ENCODE results near the gene KLHL29.

The KLHL29 gene

DNA sequence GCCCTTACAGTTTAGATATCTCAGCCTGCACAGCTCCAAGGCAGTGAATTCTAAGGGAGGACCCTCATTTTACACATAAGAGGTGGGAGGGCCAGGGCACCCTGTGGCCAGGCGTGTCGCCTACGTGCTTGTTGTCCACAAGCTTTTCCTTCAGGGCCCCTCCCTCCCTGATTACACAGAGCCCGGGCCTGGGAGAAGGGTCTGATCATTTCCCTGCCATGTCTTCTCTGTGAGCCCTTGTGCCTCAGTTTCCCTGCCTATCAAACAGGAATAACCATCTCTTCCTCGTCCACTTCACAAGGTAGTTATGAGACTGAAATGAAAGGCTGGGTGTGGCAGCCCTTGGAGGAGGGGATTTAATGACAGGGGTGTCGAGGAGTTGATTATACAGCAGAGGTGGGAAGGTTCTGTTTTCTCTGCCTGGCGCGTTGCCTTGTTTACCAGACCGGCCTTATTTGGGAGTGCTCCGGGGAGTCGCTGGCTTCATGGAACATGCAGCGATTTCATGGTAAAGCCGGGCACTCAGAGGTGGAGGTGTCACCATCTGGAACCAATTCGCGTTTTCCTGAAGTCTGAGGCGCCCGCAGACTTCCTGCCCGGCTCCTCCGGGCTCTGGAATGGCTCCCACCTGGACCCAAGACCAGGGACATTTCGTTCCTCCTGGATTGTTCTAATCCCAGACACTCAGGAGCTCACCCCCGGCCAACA is 208.9 kb downstream of the KLHL29 start:
- DNase-seq (ENCODE audit: low read depth in 2 of 2) = no peak

DNA sequence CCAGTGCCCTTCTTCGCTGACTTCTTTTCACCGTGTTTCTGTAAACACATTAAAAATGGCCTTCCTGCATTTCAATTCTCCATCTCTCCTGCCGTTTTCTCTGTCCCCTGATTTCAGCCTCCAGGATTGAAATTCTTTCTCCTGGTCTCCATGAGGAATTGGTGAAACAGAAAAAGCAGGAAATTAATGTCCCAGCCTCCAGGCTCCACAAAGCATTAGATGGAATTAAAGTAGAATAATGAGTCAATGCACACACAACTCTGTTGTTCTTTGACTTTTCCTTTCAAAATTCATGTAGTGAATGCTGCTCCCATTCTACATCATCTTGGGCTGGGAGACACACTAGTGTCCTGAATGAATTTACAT is 209.5 kb downstream of the KLHL29 start:
- no peak for DNase-seq (ENCODE audit: low read depth in 2 of 2)

DNA sequence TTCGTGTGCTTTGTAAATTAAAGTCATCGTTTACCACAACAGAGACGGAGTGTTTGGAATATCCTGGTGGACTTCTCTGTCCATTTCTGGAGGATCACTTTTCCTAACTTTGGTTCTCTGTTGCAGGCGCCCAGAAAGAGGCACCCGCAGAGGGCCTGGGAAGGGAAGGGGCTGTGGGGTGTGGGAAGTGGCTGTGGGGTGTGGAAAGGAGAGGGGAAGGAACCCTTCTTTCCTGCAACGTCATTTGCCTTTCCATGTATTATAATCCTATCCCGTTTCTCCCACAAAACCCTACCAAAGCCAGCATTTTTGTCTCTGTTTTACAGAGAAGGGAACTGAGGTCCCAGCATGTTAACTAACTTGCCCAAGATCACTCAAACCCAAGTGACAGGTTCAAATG is 210.0 kb downstream of the KLHL29 start:
- no peak for DNase-seq (ENCODE audit: low read depth in 2 of 2)

DNA sequence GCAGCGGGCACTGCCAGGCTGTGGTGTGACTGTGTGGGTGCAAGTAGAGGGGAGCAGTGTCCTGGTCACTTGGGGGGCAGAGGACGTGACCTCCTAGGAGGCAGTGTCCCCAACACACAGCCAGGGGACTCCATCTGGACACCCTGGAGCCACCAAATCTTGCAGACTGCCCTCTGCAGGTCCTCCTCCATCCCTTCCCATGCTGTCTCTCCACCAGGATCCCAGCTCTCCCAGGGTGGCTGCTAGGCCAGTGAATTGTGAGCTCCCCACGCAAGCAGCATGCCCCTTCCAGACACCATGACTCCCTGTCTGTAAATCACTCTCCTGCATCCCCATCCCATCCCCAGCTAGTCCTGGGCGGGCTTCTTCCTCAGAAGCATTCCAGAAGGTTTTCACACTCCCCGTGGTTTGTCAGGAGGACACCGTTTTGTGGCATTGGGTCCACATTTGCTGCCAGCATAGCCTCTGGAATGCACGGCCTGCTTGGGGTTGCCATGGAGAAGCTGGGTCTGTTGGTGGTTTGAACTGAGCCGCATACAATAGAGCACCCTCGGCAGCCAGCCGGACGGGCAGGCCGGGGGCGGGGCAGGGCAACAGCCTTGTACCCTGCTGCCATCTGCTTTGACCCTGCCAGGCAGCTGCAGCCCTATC is 210.7 kb downstream of the KLHL29 start:
- no peak for DNase-seq (ENCODE audit: low read depth in 2 of 2)

DNA sequence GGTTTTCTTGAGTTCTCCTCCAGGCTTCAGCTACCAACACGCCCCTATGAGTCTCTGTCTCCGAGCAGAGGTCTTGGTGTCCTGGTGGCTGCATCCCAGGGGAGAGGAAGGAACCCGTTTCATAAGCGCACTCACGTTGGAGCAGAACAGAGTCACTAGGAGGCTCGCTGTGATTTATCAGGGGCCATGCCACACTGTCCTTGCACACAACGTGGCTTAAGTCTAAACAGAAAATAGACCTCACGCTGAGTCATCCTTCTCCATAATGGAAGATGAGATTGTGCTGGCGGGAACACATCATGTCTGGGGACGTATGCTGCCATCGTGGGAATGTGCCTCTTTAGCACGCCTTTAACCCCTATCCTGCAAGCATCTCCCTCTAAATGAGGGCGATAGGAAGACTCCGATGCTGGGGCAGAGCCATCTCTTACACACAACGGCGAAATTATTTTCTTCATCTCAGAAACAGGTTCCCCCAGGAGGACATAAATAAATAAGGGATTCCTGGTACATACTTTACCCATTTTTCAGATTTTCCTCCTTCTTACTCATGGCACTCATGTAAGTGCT is 211.4 kb downstream of the KLHL29 start:
- no peak for DNase-seq (ENCODE audit: low read depth in 2 of 2)

DNA sequence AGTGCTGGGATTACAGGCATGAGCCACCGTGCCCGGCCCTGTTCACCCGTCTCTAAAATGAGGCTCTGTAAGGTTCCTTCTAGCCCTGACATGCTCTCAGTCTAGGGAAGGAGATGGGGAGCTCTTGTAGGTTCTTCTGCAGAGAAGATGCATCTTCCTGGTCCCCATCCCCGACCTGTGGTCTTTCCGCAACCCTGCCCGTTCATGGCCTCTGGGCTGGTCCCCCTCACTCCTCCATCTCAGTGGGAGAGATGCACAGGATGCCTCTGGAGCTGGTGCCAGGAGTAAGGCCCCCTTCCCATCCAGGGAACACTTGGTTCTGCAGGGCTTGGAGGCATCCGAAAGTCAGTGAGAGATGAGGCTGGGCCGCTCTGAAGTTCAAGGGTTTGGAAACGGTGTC is 212.7 kb downstream of the KLHL29 start:
- no peak for DNase-seq (ENCODE audit: low read depth in 2 of 2)

DNA sequence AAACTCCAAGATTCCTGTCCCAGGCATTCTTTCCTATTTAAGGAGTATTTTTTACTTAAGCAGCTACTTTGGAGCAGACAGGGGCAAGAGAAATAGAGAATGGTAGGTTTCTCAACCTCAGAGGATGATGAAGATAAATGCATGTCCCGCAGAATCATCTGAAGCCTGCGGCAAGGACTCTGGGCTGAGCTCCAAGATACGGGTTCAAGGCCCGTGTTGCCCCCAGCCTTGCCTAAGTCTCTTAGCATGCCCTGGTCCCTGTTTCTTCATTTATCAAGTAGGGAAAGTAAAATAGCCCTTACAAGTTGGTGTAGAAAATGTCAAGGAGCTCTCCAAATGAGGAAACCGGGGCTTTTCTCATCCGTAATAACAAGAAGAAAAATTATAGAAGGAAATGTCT is 214.0 kb downstream of the KLHL29 start:
- no peak for DNase-seq (ENCODE audit: low read depth in 2 of 2)

DNA sequence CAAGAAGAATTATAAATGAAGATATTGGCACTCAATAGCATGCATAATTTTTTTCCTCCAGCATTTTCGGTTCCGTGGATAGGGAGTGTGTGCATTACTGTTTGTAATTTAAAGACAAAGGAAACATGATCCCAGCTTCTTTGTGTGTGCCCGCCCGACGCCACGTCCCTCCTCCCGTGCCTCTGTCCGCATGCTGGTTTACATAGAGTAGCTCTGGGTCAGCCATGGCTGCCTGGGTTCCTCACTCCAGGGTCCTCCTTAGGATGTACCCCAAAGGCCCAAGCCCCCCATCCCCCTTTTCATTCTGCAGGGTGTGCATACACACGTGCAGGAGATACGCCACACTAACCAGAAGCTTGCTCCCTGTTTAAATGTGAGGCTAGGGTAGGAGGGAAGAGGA is 214.7 kb downstream of the KLHL29 start:
- no peak for DNase-seq (ENCODE audit: low read depth in 2 of 2)

DNA sequence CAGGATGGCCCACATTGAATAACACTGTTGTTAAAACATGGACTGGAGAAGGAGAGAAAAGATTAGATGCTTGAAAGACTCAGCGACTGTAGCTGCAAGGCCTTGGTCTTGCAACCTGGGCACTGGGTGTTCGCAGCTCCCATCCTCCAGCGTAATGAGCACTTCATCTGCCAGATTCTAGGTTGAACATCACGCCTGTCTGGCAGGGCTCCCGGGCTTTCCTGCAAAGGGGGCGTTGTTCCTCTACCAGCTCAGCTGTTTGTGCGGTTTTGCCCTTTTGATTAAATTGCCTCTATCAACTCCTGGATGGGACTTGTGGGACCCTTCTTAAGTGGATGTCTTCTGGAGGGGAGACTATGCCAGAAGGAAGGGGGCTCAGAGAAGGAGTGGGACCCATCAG is 215.4 kb downstream of the KLHL29 start:
- no peak for DNase-seq (ENCODE audit: low read depth in 2 of 2)

DNA sequence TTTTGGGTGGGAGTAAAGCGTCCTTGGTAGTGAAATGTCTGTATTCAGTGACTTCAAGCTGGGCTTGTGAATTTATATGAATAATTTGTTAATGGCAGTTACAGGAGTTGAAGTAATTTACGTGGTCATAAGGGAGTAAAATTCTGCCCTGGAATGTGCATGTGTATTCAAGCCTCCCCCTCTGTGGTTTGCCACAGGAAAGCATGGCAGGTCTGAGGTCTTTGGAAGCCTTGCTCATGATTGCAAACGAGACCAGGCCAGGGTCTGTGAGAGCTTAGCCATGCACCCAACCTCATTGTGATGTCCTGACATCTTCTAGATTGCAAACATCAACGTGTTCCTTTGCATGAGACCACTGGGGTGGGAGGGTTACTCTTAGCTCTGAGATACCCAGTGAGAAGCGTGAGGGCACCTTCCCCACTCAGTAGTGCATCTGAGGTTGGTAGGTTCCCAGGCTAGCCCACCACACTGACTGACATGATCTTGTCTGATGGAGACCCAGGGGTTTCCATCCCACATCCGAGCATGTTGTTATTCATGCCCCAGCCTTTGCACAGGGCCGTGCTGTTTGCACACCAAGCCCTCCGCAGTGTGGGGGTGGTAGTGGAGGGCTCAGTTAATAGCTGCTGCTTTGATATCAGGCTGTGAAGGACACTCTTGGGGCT is 216.5 kb downstream of the KLHL29 start:
- no peak for DNase-seq (ENCODE audit: low read depth in 2 of 2)

DNA sequence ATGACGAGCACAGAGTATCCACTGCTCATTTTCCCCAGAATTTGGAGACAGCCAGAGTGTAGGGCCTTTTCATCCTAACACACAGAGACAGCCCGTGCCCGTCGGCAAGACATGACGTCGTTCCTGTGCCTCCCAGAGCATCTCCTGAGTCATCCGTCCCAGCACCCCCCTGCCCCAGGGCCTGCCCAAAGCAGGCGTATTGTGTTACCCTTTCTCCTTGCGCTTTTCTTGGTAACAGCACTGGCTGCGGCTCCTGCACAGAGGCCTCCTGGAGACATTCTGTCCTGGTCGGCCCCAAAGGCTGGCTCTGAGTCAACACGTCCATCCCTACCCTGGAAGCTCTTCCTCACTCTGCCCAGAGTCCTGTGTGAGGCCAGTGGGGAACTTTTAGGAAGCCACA is 217.1 kb downstream of the KLHL29 start:
- no peak for DNase-seq (ENCODE audit: low read depth in 2 of 2)

DNA sequence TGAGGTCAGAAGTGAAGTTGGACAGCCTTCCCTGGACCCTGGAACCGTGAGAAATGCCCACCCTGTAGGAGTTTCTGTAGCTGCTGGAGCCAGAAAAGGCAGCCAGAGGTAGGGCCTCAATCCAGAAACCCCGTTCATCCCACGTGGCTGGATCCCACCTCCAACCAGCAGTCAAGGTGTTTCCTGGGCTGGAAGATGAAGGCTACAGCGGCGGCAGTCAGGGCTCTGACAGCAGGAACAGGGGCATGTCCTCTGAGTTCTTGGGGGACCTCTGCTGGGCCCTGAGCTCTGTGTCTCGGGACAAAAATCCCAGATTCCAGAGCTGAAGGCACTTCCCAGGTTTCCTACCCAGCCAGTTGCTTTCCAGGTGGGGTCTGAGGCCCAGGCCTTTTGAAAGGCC is 218.2 kb downstream of the KLHL29 start:
- no peak for DNase-seq (ENCODE audit: low read depth in 2 of 2)

DNA sequence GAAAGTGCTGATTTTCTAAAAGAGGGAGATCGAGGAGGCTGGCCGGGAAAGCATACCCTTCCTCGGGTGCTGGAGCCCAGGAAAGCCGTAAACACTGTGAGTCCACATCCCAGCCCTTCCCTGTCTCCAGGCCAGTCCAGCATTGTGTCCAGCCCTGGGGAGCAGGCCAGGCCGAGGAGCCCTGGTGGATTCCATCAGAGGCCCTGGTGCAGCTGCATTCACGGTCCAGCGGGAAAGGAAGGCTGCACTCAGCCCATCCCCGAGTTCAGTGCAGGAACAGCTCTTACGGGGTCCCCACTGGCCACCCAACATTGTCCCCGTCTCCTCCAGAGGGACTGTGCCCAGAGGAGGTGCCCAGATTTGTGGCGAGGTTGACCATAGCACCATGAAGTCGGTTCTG is 218.6 kb downstream of the KLHL29 start:
- no peak for DNase-seq (ENCODE audit: low read depth in 2 of 2)

DNA sequence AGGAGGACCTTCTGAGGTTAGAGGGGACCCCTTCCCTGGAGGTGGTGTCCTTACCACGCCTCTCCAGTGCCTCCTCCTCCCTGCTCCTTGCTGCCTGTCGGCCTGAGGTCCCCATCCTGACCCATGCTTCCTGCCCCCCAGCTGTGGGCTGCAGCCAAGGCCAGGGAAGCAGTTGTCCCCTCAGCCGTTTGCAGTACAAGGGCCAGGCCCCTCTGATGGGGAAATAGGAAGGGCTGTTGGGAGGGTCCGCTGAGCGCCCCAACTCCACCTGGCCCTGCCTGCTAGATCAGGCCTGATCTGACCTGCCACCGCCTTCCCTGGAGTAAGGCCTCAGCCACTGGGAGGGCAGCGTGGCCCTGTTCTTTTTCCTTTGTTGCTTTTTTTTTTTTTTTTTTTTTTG is 219.8 kb downstream of the KLHL29 start:
- DNase-seq (ENCODE audit: low read depth in 2 of 2) = no peak

DNA sequence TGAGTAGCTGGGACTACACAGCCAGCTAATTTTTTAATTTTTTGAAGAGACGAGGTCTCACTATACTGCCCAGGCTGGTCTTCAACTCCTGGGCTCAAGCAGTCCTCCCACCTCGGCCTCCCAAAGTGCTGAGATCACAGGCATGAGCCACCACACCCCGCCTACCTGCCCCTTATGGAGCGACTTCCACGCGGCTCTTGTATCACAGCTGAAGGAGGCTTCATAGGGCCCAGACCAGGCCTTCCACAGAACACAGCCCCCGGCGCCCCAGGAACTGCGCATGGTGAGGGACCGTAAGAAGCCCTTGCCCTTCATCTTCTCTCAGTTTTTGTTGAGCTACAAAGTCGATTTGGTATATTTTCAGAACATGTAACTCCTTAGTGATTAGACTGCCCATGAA is 220.3 kb downstream of the KLHL29 start:
- no peak for DNase-seq (ENCODE audit: low read depth in 2 of 2)

DNA sequence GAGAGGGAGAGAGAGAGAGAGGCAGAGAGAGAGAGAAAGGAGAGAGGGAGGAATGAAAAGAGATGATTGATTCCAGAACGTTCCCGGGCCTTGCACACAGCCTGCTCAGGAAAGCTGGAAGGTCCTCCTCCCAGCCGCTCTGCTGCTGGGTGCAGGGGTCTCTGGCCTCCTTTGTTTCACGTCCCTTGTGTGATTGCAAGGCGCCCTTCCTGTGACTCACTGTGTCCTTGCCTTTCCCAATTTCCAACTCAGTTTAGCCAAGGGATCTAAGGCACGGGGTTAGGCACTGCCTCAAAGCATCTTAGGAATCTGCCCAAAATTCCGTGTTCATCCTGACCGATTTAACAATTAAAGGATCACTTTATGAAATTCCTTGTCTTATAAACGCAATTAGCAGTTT is 221.2 kb downstream of the KLHL29 start:
- no peak for DNase-seq (ENCODE audit: low read depth in 2 of 2)

DNA sequence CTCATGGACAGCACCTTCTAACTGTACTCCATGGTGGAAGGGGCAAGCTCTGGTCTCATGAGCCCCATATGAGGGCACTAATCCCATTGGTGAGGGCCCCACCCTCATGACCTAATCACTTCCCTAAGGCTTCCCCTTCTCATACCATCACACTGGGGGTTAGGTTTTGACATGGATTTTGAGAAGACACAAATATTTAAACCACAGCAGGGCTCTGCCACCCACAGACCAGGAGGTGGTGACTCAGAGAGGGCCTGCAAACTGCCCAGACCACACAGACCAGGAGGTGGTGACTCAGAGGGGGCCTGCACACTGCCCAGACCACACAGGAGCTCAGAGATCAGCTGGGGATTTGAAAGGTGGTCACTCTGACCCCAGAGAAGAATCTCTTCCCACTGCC is 222.0 kb downstream of the KLHL29 start:
- DNase-seq (ENCODE audit: low read depth in 2 of 2) = no peak

DNA sequence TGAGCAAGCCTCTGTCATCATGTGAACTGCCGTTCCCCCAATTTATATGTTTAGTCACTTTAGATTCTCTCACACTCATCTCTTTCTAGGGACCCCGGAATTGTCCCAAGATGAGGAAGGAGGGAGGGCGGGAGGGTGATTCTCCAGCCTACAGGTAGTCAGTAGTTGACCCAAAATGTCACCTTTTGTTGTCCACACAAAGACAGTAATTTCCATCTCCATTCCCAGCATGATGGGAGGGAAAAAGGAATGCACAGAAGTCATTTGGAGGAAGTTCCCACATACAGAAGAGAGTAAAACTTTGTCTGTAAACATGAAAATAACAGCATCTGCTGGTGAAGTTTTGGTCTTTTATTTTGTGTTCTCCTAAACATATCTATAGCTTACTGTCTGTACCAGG is 222.9 kb downstream of the KLHL29 start:
- no peak for DNase-seq (ENCODE audit: low read depth in 2 of 2)

DNA sequence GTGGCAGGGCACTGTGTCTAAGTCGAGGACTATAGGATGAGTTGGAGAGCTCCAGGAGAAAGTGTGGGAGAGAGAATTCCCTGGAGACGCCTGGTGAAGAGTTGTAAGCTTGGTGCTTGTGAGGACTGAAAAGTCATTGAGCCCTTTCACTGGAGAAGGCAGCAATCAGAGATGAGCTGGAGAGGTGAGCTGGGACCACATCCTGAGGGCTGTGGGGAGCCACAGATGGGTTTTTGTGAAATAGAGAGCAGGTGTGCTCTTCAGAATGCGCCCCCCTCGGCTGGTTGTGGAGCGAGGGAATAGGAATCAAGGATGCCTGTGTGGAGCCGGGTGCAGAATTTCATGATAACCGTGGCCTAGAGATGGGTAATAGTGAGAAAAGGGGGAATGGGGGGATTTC is 224.3 kb downstream of the KLHL29 start:
- no peak for DNase-seq (ENCODE audit: low read depth in 2 of 2)

DNA sequence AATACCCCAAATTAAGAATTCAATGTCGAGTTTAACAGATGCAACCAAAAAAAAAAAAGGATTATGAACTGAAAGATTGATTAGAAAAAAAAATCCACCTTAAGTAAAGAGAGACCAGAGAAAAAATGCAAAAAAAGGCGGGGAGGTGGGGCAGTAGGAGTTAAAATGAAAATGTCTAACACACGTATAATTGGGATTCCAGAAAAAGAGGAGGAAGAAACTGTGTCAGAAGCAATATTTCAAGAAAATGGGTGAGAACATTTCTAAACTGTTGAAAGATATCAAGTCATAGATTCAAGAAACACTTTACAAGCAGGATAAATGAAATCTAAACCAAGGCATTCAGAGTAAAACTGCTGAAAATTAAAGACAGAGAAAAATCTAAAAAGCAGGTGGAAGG is 226.9 kb downstream of the KLHL29 start:
- no peak for DNase-seq (ENCODE audit: low read depth in 2 of 2)

DNA sequence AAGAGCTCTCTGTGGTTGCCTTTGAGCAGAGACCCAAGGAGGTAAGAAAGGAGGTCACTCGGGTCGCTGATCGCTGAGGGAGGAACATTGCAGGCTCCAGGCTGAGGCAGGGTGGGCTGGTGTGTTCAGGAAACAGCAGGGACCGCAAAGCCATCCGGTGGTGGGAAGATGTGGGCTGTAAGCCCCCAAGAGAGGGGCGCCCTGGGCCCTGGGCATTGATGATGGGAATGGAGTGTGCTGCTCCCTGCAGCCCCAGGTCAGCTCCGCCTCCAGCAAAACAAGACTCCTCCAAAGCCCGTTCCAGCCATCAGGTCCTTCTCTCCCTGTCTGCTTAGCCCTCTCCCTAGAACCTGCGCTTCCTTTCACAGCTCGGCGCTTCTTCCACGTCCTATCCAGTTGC is 229.7 kb downstream of the KLHL29 start:
- no peak for DNase-seq (ENCODE audit: low read depth in 2 of 2)

DNA sequence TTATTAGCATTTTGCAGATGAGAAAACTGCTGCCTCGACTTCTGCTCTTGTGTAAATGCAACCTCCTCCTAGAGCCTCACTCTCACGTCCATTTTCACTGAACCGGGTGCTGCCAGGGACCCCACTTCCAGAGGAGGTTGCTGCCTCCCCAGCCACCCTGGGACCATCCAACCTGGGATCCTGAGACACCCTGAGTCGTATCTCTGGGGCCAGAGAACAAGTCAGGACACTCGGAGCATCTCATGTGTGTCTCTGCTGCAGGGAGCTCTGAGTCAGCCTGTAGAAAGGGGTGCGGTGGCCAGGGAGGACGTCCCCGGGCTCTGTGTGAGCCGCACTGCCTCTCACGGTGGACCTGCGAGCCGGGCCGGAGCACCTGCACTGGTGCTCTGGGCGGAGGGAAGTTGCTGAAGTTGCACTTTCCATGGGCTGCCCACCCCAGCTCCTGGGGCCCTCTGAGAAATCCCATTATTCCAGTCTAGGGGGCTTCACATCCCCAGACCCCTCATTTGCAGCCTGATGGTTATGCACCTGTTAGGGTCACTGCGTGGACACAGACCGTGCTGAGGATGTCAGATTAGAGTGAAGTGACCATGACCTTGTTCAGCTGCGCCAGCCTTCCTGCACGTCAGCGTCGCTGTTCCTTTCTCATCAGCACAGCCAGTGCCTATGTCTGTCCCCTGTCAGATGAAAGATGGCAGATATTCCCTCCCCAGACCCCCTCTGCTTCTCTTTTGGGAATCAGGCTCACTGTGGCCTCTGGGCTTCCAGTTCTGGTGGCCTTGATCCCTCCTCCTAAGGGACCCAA is 230.4 kb downstream of the KLHL29 start:
- DNase-seq (ENCODE audit: low read depth in 2 of 2) = no peak

All from stimulated activated CD8-positive, alpha-beta memory T cell treated with anti-CD3 and anti-CD28 coated beads, Interleukin-15, amount 100 ng/mL, for 48 hours (primary cell).